Large intestine (tissue), 12 donors: Measurements from ENCODE around the gene RPL7L1. TPM values are rescaled to one million over a fixed set of nuclear protein-coding genes. Genes with fewer than 3 reads are reported as not detected.

Experiments used
- DNase-seq, 2 donors: peaks; one replicate each; pipeline versions ENCODE4 v3.0.0 to v3.0.0-alpha.2; 2013
- H3K27ac ChIP-seq: one replicate; pipeline ENCODE4 v1.5.1; 2013; ENCODE audit warnings: low read length
- H3K27me3 ChIP-seq: 2 replicates; pipeline ENCODE4 v1.6.1; 2013; ENCODE audit warnings: low read length; ENCODE audit not compliant: control insufficient read depth, insufficient read depth
- H3K36me3 ChIP-seq: 2 replicates; pipeline ENCODE4 v1.6.1; 2013; ENCODE audit warnings: low read length; ENCODE audit not compliant: control insufficient read depth, insufficient read depth
- H3K4me1 ChIP-seq: one replicate; pipeline ENCODE4 v1.6.1; 2013; ENCODE audit warnings: low read length; ENCODE audit not compliant: control insufficient read depth, insufficient read depth
- H3K4me3 ChIP-seq: one replicate; pipeline ENCODE4 v1.5.1; 2013; ENCODE audit warnings: low read length
- H3K9me3 ChIP-seq: one replicate; pipeline ENCODE4 v1.6.1; 2013; ENCODE audit warnings: mild to moderate bottlenecking, low read depth, low read length, moderate library complexity; ENCODE audit not compliant: control insufficient read depth
- WGBS: methylation state at CpG from one replicate; pipeline ENCODE4 v1.1.5; 2013; ENCODE audit warnings: low lambda C conversion rate; ENCODE audit not compliant: insufficient coverage; 5-methylcytosine and 5-hydroxymethylcytosine counted together
- long read RNA-seq, 11 donors: transcript quantifications; one replicate each; lab custom pipeline, GENCODE V29; 2026
- polyA plus RNA-seq: library from polyadenylated mRNA; unstranded; fragments of 120-200 nt; gene quantifications from one replicate; pipeline ENCODE4 v1.2.1, GENCODE V29; 2013

RPL7L1 gene
- polyA plus RNA-seq, result 90.6 TPM
- long read RNA-seq, donor 1, full-length matches to known transcripts, result 10 of 10 reads
- long read RNA-seq, donor 1, partial matches to known transcripts, result 0 of 10 reads
- long read RNA-seq, donor 1, other reads (novel, unspliced or antisense), result 0 of 10 reads
- long read RNA-seq, donor 2, full-length matches to known transcripts, result 13 of 13 reads
- long read RNA-seq, donor 2, partial matches to known transcripts, result 0 of 13 reads
- long read RNA-seq, donor 2, other reads (novel, unspliced or antisense), result 0 of 13 reads
- long read RNA-seq, donor 3, full-length matches to known transcripts, result 26 of 33 reads
- long read RNA-seq, donor 3, partial matches to known transcripts, result 0 of 33 reads
- long read RNA-seq, donor 3, other reads (novel, unspliced or antisense), result 7 of 33 reads
- long read RNA-seq, donor 4, partial matches to known transcripts, result 9 of 9 reads
- long read RNA-seq, donor 4, other reads (novel, unspliced or antisense), result 0 of 9 reads
- long read RNA-seq, donor 5, full-length matches to known transcripts, result 9 of 9 reads
- long read RNA-seq, donor 5, partial matches to known transcripts, result 0 of 9 reads
- long read RNA-seq, donor 5, other reads (novel, unspliced or antisense), result 0 of 9 reads
- long read RNA-seq, donor 6, full-length matches to known transcripts, result 14 of 14 reads
- long read RNA-seq, donor 6, partial matches to known transcripts, result 0 of 14 reads
- long read RNA-seq, donor 6, other reads (novel, unspliced or antisense), result 0 of 14 reads
- long read RNA-seq, donor 7, full-length matches to known transcripts, result 7 of 7 reads
- long read RNA-seq, donor 7, partial matches to known transcripts, result 0 of 7 reads
- long read RNA-seq, donor 7, other reads (novel, unspliced or antisense), result 0 of 7 reads
- long read RNA-seq, donor 8, full-length matches to known transcripts, result 19 of 25 reads
- long read RNA-seq, donor 8, partial matches to known transcripts, result 6 of 25 reads
- long read RNA-seq, donor 8, other reads (novel, unspliced or antisense), result 0 of 25 reads
- long read RNA-seq, donor 9, full-length matches to known transcripts, result 15 of 20 reads
- long read RNA-seq, donor 9, partial matches to known transcripts, result 5 of 20 reads
- long read RNA-seq, donor 9, other reads (novel, unspliced or antisense), result 0 of 20 reads
- long read RNA-seq, donor 10, full-length matches to known transcripts, result 21 of 21 reads
- long read RNA-seq, donor 10, partial matches to known transcripts, result 0 of 21 reads
- long read RNA-seq, donor 10, other reads (novel, unspliced or antisense), result 0 of 21 reads
- long read RNA-seq, donor 11, full-length matches to known transcripts, result 10 of 19 reads
- long read RNA-seq, donor 11, partial matches to known transcripts, result 9 of 19 reads
- long read RNA-seq, donor 11, other reads (novel, unspliced or antisense), result 0 of 19 reads

GRCh38 chr6:42879372-42880239 lies at the start of gene RPL7L1:
Gene RPL7L1 (plus strand): TSS chr6:42879616. CDS start chr6:42879911, 295 bp downstream.
- DNase-seq, result peak; percentile 85 to 94

DNA sequence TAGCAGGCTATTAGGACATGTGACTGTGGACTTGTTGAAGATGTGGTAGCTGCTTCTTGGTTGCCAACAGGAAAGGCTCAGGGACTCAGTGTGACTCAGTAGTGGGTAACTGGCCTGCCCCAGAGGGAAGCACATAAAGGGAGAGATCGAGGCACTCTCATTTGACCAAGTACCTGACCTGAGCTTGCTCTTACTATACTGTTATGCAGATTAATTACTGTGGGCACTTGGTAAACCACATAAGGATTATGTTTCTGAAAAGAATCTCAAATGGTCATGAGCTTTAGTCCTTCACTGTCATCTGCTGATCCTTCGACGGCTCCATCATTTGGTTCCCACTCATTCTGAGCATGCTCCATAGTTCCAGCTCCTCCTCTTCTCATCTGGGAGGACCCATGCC lies 48.2 kb upstream of the RPL7L1 start:
- Histone ChIP-seq H3K36me3 (peaks cover 53% of the 10 kb centered on the region), H3K27me3 (no peaks in the 10 kb centered on the region), H3K4me1 (no peaks in the 10 kb centered on the region), H3K27ac (no peak overlapping the region), H3K9me3 (no peaks in the 10 kb centered on the region), H3K4me3 (no peak overlapping the region)
- no peak for DNase-seq
- 93% methylated on average over 2 of the region's 3 CpGs for WGBS

More at GRCh38 chr6:42879372-42880239, at the start of gene RPL7L1:
- peak within 1 kb of the TSS; percentile 81 for H3K27ac ChIP-seq
- no peaks in the 10 kb centered on the region for H3K4me1 ChIP-seq
- H3K9me3 ChIP-seq, result no peaks in the 10 kb centered on the region
- H3K4me3 ChIP-seq, result peak within 1 kb of the TSS; percentile 89
- H3K27me3 ChIP-seq, result no peaks in the 10 kb centered on the region
- WGBS, result no CpG with 5 or more reads among the region's 41 CpGs
- peaks cover 26% of the 10 kb centered on the region for H3K36me3 ChIP-seq

- no peaks in the 10 kb centered on the region for H3K9me3 ChIP-seq
- WGBS, result no CpG with 5 or more reads among the region's 5 CpGs
- no peaks in the 10 kb centered on the region for H3K4me1 ChIP-seq
- H3K4me3 ChIP-seq, result no peak overlapping the region
- no peaks in the 10 kb centered on the region for H3K27me3 ChIP-seq
- H3K27ac ChIP-seq, result no peak overlapping the region
- no peak for DNase-seq
- H3K36me3 ChIP-seq, result peaks cover 37% of the 10 kb centered on the region
Observed at GRCh38 chr6:42834056-42834455, 45.4 kb upstream of the RPL7L1 start.

DNA sequence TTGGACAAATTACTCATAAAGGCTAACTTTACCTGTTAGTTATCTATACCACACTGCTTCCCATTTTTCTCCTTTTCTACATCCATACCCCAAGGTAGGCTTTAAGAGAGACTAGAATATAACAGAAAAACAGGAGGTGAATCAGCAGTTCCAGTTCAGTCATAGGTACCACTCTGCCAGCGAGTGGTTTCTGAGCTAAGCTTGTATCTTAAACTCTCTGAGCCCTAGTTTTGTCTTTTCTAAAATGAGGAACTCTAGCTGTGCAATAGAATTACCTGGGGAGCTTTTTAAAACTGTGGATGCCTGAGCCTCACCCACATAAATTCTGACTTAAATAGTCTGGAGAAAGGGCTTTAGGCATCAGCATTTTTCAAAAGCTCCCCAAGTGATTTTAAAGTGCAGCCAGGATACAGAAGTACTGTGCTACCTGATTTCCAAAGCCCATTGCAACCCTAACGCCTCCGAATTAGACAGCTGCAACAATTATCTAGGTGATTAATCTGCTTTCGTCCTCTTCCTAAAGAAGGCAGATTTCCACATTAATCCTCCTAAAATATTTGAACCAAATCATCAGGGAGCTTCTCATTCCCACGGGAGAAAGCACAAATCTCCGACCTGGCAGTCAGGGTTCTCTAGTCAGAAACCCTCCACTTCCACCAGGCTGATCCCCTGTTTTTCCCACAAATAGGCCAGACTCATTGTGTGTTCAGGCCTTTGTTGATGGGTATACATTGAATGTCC lies 37.4 kb upstream of the RPL7L1 start:
- Histone ChIP-seq H3K4me1 (peaks cover 18% of the 10 kb centered on the region), H3K4me3 (no peak overlapping the region), H3K36me3 (peaks cover 5% of the 10 kb centered on the region), H3K27me3 (no peaks in the 10 kb centered on the region), H3K9me3 (no peaks in the 10 kb centered on the region), H3K27ac (no peak overlapping the region)
- no peak for DNase-seq
- WGBS, result no CpG with 5 or more reads among the region's 6 CpGs

- H3K27me3 ChIP-seq, result no peaks in the 10 kb centered on the region
- DNase-seq, result peak; percentile 81 to 92
- peaks cover 5% of the 10 kb centered on the region for H3K36me3 ChIP-seq
- H3K4me1 ChIP-seq, result peaks cover 19% of the 10 kb centered on the region
- no peaks in the 10 kb centered on the region for H3K9me3 ChIP-seq
- H3K4me3 ChIP-seq, result no peak overlapping the region
- H3K27ac ChIP-seq, result peak overlapping the region; percentile 94
- no CpG with 5 or more reads among the region's 6 CpGs for WGBS
Observed at GRCh38 chr6:42845327-42845694, 34.1 kb upstream of the RPL7L1 start.

GRCh38 chr6:42846505-42846904 lies 32.9 kb upstream of the RPL7L1 start:
- Histone ChIP-seq H3K9me3 (no peaks in the 10 kb centered on the region), H3K4me1 (peaks cover 19% of the 10 kb centered on the region), H3K27ac (no peak overlapping the region), H3K4me3 (no peak overlapping the region), H3K36me3 (peaks cover 6% of the 10 kb centered on the region), H3K27me3 (no peaks in the 10 kb centered on the region)
- no CpG with 5 or more reads among the region's 2 CpGs for WGBS
- DNase-seq, result peak in 1 of 2 donors; percentile 24

GRCh38 chr6:42848700-42849099 lies 30.7 kb upstream of the RPL7L1 start:
- WGBS, result no CpG with 5 or more reads among the region's 4 CpGs

GRCh38 chr6:42851599-42851998 lies 27.8 kb upstream of the RPL7L1 start:
- H3K27me3 ChIP-seq, result no peaks in the 10 kb centered on the region
- no peak for DNase-seq
- H3K9me3 ChIP-seq, result no peaks in the 10 kb centered on the region
- no CpG with 5 or more reads among the region's 2 CpGs for WGBS
- peaks cover 5% of the 10 kb centered on the region for H3K4me1 ChIP-seq
- no peak overlapping the region for H3K27ac ChIP-seq
- no peak overlapping the region for H3K4me3 ChIP-seq
- peaks cover 43% of the 10 kb centered on the region for H3K36me3 ChIP-seq

More at GRCh38 chr6:42848700-42849099, 30.7 kb upstream of the RPL7L1 start:
- H3K4me3 ChIP-seq, result no peak overlapping the region
- no peak overlapping the region for H3K27ac ChIP-seq
- peaks cover 19% of the 10 kb centered on the region for H3K4me1 ChIP-seq
- H3K27me3 ChIP-seq, result no peaks in the 10 kb centered on the region
- H3K36me3 ChIP-seq, result peaks cover 21% of the 10 kb centered on the region
- no peak for DNase-seq
- no peaks in the 10 kb centered on the region for H3K9me3 ChIP-seq

- WGBS, result 83% methylated on average over 1 of the region's 1 CpG
Observed at GRCh38 chr6:42860036-42860435, 19.4 kb upstream of the RPL7L1 start.

More at GRCh38 chr6:42860036-42860435, 19.4 kb upstream of the RPL7L1 start:
- peaks cover 72% of the 10 kb centered on the region for H3K36me3 ChIP-seq
- H3K4me1 ChIP-seq, result no peaks in the 10 kb centered on the region
- no peaks in the 10 kb centered on the region for H3K27me3 ChIP-seq
- no peak overlapping the region for H3K4me3 ChIP-seq
- no peak for DNase-seq
- no peak overlapping the region for H3K27ac ChIP-seq
- no peaks in the 10 kb centered on the region for H3K9me3 ChIP-seq
